ENCODE results near the gene PANX1.

DNA sequence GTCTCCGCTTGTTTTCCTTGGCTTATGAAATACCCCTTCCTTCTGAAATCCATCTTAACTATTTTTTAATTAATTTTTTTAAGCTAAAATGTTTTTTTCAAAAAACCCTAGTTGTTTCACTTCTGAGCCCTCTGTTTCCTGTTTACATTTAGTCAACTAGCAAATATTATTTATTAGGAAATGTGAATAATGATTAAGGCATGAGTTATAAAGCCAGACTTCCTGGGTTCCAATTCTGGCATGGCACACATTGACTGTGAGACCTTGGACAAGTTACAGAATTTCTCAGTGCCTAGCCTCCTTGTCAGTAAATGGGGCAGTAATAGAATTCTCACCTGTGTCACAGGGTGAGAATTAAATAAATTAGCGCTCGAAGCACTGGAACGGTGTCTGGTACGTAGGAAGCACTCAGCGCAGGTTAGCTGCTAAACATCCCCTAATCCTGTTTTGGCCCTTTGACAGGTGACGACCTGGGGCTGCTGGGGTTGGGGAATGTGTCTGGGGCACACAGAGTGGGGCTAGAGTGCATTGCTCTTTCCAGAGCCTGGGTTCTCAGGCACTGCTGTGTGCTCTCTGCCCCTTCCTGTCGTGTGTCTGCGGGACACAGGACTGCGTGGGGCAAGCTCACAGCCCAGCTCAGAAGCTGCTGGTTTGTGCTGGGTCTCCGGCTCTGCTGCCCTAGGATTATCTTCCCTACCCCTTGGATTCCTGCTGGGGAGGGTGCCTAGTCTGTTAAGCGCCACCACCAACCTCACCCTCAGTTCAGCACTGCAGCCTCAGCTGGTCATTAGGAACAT is 13.1 kb downstream of the PANX1 start:
- TF ChIP-seq YY1 (IDR thresholded peaks at IDR 0.05; ENCODE audit: insufficient read depth, insufficient read length): no peak
- no peak for TF ChIP-seq ZNF274 (IDR thresholded peaks at IDR 0.05; ENCODE audit: low read depth, low read length)
- TF ChIP-seq SUZ12 (IDR thresholded peaks at IDR 0.05; ENCODE audit: extremely low read depth, insufficient read depth, insufficient read length): no peak
